SHP77 treated with DMSO at 0.1 percent for 48 hours (cell line): ENCODE data around the gene TP63.

Source experiments
- DNase-seq: peaks from one replicate; lab custom pipeline; 2025; lab: John Stamatoyannopoulos, UW

TP63 gene

DNA sequence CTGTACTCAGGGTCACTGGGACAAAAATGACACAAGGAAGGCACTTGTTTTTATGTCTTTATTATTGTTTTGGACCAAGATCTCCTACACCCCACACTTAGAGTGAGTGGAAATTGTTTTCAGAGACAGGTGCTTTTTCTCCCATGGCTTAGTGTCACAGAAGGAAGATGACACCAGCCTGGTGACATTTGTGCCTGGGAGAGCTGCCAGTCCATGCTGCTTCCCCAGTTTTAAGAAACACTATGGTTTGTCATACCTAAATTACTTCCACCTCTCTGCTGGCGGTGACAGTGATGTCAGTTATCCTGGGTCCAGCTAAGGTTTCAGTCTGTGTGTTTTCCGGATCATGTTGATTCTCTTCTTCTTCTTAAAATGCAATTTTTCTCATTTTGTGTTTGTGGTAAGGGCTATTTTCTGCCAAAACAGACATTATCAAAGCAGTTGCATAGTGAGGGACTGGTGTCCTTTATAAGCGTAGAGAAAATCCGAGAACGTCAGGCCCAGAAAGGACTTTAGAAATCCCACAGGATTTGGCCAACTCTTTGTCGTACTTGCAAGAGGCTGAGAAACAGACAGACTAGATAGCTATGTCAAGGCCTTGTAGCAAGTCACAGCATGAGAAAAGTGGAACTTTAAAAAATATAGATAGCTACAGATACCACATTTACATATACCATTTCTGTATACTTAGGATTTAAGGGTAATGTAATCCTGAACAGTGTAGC lies 149.5 kb downstream of the TP63 start:
- DNase-seq: no peak

GRCh38 chr3:189781415-189781814 lies 150.2 kb downstream of the TP63 start:
- DNase-seq: no peak

DNA sequence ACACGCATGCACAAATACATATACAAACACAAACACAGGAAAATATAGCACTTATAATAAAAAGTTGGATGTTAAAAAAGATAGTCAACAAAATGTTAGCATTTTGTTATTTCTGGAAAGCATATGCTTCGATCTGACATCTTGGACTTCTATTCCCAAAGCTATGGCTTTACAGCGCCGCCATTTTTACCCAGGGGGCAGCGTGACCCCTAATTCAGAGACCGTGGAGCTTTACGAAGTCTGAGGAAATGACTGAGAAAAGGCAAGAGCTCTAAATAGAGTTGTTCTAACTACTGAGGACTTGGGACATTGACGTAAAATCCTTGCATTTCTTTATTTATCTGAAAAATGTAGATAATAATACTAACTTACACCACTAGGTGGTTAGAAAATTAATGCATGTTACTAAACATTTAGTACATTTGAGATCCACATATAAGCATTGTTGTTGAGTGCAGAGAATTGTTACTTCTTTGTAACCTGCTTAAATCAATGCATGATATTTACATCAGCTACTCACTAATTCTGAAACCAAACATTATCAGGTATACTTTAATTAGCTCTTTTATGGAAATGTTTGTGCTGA lies 155.4 kb downstream of the TP63 start:
- DNase-seq: no peak

- no peak for DNase-seq
Observed at GRCh38 chr3:189787191-189787590, 156.0 kb downstream of the TP63 start.

- no peak for DNase-seq
Observed at GRCh38 chr3:189787632-189788031, 156.4 kb downstream of the TP63 start.

- no peak for DNase-seq
Observed at GRCh38 chr3:189789432-189789831, 158.2 kb downstream of the TP63 start.

- no peak for DNase-seq
Observed at GRCh38 chr3:189790658-189791057, 159.5 kb downstream of the TP63 start.

DNA sequence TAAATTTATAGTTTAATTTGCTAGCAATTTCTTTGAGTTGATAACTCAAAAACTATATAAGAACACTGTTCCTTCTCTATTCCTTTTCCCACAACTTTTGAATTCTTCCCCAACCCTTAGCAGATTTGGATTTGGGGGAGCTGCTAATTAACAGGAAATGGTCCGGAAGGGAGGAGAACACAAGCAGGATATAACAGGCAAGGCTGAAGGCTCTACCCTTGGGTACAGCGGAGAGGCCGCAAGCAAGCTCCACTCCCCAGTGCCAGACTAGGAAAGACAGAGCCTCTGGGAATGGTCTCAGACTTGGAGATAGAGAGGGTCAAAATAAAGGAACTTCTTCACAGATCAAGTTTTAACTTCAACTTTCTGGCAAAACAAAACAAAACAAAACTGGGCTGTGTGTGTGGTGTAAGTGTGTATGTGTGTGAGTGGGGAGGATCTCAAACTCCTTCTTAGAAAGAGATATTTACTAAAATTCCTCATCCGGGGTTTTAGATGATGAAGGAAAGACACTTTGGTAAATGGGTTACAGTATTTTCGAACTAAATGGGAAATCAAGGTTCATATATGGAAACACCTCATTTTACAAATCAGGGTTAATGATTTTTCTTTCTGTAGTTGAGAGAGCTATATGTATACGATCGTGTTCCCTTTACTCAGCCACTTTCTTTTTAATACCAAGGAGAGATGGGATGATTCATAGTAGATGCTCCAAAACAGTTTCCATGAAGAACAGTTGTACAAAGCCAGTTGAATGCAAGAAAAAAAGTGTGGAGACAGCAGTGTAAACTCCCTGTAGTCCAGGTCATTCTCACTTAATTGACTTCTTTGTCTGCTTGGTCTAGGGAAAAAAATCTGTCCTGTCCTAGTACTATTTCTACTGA lies 161.1 kb downstream of the TP63 start:
- no peak for DNase-seq

DNA sequence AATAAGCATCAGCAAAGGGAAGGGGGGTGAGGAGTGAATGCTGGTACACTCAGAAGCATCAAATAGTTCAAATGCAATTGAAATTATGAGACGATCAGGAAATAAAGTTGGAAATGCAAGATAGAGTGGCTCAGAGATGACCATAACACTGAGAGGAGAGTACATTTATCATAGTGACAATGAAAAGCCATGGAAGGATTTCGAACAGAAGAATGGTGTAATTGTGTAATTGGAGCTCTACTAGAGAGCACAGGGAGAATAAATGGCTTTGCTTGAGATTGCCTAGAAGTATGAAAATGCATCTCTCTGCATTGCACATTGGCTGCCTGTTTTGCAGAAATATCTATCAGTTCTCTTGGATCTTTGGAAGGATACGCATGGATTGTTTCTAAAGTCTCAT lies 163.3 kb downstream of the TP63 start:
- DNase-seq: no peak

GRCh38 chr3:189797103-189797750 lies 166.0 kb downstream of the TP63 start:
- DNase-seq: no peak

GRCh38 chr3:189799366-189799765 lies 168.2 kb downstream of the TP63 start:
- DNase-seq: no peak

- no peak for DNase-seq
Observed at GRCh38 chr3:189800436-189800835, 169.2 kb downstream of the TP63 start.

DNA sequence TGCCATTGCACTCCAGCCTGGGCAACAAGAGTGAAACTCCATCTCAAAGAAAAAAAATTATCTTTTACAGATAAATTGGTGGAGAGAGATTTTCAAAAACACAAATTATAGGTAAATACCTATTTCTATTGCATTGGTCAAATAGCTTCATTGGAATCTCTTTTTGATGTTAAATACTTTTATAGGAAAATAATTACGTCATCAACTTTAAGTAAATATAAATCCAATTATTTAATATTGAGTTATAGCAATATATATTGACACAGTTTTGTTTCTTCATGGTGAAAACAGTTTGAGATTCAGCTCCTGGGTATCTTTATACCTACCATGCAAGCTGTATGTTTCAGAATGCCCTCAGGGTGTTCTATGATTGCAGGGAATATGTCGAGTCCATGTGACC lies 172.1 kb downstream of the TP63 start:
- no peak for DNase-seq

GRCh38 chr3:189805375-189806067 lies 174.3 kb downstream of the TP63 start:
- DNase-seq: no peak

- no peak for DNase-seq
Observed at GRCh38 chr3:189806171-189806951, 175.2 kb downstream of the TP63 start.

GRCh38 chr3:189808246-189809007 lies 177.2 kb downstream of the TP63 start:
- DNase-seq: no peak

DNA sequence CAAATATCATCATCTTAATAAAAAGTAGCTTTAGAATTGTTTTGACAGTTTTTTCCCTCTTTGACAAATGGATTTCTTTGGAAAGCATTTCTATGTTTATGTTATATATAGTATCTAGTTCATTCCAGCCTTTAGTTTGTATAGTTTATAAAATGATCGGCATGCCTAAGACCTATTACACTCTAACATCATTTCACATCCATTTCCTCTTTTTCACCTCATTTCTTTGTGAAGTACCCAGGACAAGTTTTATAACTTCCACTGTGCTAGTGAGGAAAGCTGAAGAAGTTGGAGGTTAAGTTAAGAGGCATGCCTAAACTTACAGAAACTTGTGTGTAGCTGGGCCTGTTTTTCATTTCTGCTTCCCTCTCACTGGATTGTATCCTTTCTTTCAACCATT lies 178.4 kb downstream of the TP63 start:
- no peak for DNase-seq

GRCh38 chr3:189812806-189813465 lies 181.7 kb downstream of the TP63 start:
- DNase-seq: no peak

- DNase-seq: no peak
Observed at GRCh38 chr3:189813647-189814240, 182.6 kb downstream of the TP63 start.
